ENCODE results near the gene MBD3. TPM values are rescaled to one million over a fixed set of nuclear protein-coding genes. Genes with fewer than 3 reads are reported as not detected.
A peak's percentile ranks its signal among the peaks of the same experiment; 100 is the strongest.

MBD3 gene
- total RNA-seq, 1 donor from 2014 or later = 54.7 TPM

GRCh38 chr19:1618157-1619093, 25.8 kb upstream of the MBD3 start:
- DNase-seq = no peak

- DNase-seq = no peak
Measured at GRCh38 chr19:1616875-1617274, 24.2 kb upstream of the MBD3 start.

- DNase-seq = no peak
Measured at GRCh38 chr19:1616396-1616795, 23.7 kb upstream of the MBD3 start.

- no peak for DNase-seq
Measured at GRCh38 chr19:1615156-1615765, 22.6 kb upstream of the MBD3 start.

GRCh38 chr19:1613808-1614570, 21.3 kb upstream of the MBD3 start:
- DNase-seq = no peak

GRCh38 chr19:1613146-1613545, 20.5 kb upstream of the MBD3 start:
- DNase-seq = no peak

GRCh38 chr19:1612114-1613086, 19.7 kb upstream of the MBD3 start:
- DNase-seq = no peak

GRCh38 chr19:1611353-1611752, 18.7 kb upstream of the MBD3 start:
- DNase-seq = no peak

GRCh38 chr19:1610579-1610978, 17.9 kb upstream of the MBD3 start:
- DNase-seq = no peak

GRCh38 chr19:1609680-1610474, 17.2 kb upstream of the MBD3 start:
- DNase-seq = no peak

- no peak for DNase-seq
Measured at GRCh38 chr19:1609103-1609396, 16.4 kb upstream of the MBD3 start.

GRCh38 chr19:1608359-1609102, 15.9 kb upstream of the MBD3 start:
- no peak for DNase-seq

- DNase-seq = no peak
Measured at GRCh38 chr19:1606138-1606651, 13.5 kb upstream of the MBD3 start.

GRCh38 chr19:1605236-1606137, 12.8 kb upstream of the MBD3 start, which contains the start of gene UQCR11:
Gene UQCR11, minus strand, starts transcription at chr19:1605462. Its CDS starts 53 bp downstream, at chr19:1605409.
- DNase-seq = peak; percentile 92

- no peak for DNase-seq
Measured at GRCh38 chr19:1602091-1602707, 9.5 kb upstream of the MBD3 start.

GRCh38 chr19:1601613-1602064, 9.0 kb upstream of the MBD3 start:
- no peak for DNase-seq

GRCh38 chr19:1599460-1599846, 6.8 kb upstream of the MBD3 start:
- no peak for DNase-seq

- no peak for DNase-seq
Measured at GRCh38 chr19:1598777-1599459, 6.3 kb upstream of the MBD3 start.
